Activated CD4-positive, alpha-beta T cell treated with anti-CD3 and anti-CD28 coated beads for 24 hours (primary cell): ENCODE data around the gene NKD1.
"Not testable (repeated sequence)": the region's sequence is repeated elsewhere in the genome, so short reads cannot be mapped to it uniquely, and the experiment has no call there.

Experiments used
- DNase-seq, 2 donors: peaks; one replicate each; pipeline ENCODE4 v3.0.0-alpha.2; 2020; ENCODE audit warnings: low read depth in 2 of 2

NKD1 gene

GRCh38 chr16:50519602-50520001, 28.6 kb upstream of the NKD1 start:
- no peak for DNase-seq

GRCh38 chr16:50520451-50521245, 27.5 kb upstream of the NKD1 start:
- no peak for DNase-seq

- DNase-seq, result no peak
Observed at GRCh38 chr16:50521246-50521900, 26.8 kb upstream of the NKD1 start.

- DNase-seq, result no peak
Observed at GRCh38 chr16:50522324-50522723, 25.9 kb upstream of the NKD1 start.

- DNase-seq, result no peak
Observed at GRCh38 chr16:50523710-50524109, 24.5 kb upstream of the NKD1 start.

GRCh38 chr16:50525262-50525661, 22.9 kb upstream of the NKD1 start:
- no peak for DNase-seq

GRCh38 chr16:50525716-50526115, 22.5 kb upstream of the NKD1 start:
- DNase-seq, result no peak

GRCh38 chr16:50526249-50526648, 21.9 kb upstream of the NKD1 start:
- DNase-seq, result no peak

GRCh38 chr16:50526796-50527195, 21.4 kb upstream of the NKD1 start:
- DNase-seq, result no peak

GRCh38 chr16:50528820-50529219, 19.4 kb upstream of the NKD1 start:
- DNase-seq, result no peak

GRCh38 chr16:50529334-50529733, 18.9 kb upstream of the NKD1 start:
- no peak for DNase-seq

- no peak for DNase-seq
Observed at GRCh38 chr16:50530277-50531236, 17.6 kb upstream of the NKD1 start.

- DNase-seq, result no peak
Observed at GRCh38 chr16:50531359-50531758, 16.8 kb upstream of the NKD1 start.

GRCh38 chr16:50531901-50532300, 16.3 kb upstream of the NKD1 start:
- DNase-seq, result no peak

GRCh38 chr16:50532576-50532975, 15.6 kb upstream of the NKD1 start:
- DNase-seq, result no peak

- no peak for DNase-seq
Observed at GRCh38 chr16:50533317-50533716, 14.9 kb upstream of the NKD1 start.

- no peak for DNase-seq
Observed at GRCh38 chr16:50534091-50534490, 14.1 kb upstream of the NKD1 start.

- DNase-seq, result no peak
Observed at GRCh38 chr16:50534556-50534955, 13.6 kb upstream of the NKD1 start.

- no peak for DNase-seq
Observed at GRCh38 chr16:50534958-50535357, 13.2 kb upstream of the NKD1 start.

GRCh38 chr16:50535506-50536257, 12.5 kb upstream of the NKD1 start:
- DNase-seq, result no peak

GRCh38 chr16:50536258-50536645, 11.9 kb upstream of the NKD1 start:
- DNase-seq, result not testable (repeated sequence)
